ENCODE measurements around the gene NPTXR.

GRCh38 chr22:38850399-38850798, 6.6 kb upstream of the NPTXR start:
- TF ChIP-seq CTCF (IDR thresholded peaks at IDR 0.05; ENCODE audit: extremely low read depth in 1 of 2, insufficient read depth in 1 of 2, low read depth in 1 of 2, low read length in 2 of 2) (no peak), MAX (IDR thresholded peaks at IDR 0.05; ENCODE audit: insufficient read depth, insufficient read length) (no peak), EZH2 (IDR thresholded peaks at IDR 0.05; ENCODE audit: borderline replicate concordance, low read depth, low read length, severe bottlenecking) (no peak), POLR2AphosphoS5 (IDR thresholded peaks at IDR 0.05; ENCODE audit: insufficient read depth, low read depth, low read length) (no peak), POLR2A (IDR thresholded peaks at IDR 0.05; ENCODE audit: low read depth, low read length) (no peak)
